GM18502 (cell line): Measurements from ENCODE around the gene JAG2.
A peak's percentile ranks its signal among the peaks of the same experiment; 100 is the strongest.

Experiments used
- ATAC-seq: cut with Tn5 transposase; IDR thresholded peaks from one replicate; pipeline ENCODE4 v1.9.1; 2021; ENCODE audit warnings: mild to moderate bottlenecking; ENCODE audit not compliant: unreplicated experiment, poor library complexity

Gene JAG2

DNA sequence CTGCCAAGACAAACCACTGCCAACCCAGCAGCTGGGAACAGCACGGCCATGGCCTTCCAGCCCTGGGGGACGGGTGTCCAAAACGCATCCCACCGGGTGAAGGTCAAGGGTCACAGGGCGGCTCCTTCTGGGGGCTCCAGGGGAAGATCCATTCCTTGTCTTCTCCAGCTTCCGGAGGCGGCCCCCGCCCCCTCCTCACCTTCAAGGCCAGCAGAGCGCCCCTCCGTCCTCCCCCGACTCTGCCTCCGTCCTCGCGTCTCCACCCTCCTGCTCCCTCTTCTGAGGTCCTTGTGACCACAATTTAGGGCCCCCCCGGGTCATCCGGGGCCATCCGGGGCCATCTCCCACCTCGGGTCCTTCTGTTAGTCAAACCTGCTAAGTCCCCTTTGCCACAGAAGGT is 16.4 kb upstream of the JAG2 start:
- ATAC-seq, result no peak

DNA sequence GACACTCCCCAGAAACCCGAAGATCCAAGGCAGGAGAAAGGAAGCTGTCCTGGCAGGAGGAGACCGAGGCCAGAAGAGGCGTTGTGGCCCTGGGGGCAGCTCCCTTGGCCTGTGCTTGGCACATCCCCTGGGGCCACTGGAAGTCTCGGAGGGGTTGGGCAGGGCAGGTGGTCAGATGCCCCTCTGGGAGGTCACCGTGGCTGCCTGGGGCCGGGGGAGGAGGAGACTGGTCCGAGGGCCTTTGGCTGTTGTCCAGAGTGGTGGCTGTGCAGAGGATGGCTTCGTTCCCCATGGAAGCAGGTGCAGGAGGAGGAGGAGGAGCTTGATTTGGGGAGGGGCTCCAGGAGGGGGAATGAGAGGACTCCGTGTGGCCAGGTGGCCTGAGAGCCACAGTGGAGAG is 15.9 kb upstream of the JAG2 start:
- ATAC-seq, result no peak

DNA sequence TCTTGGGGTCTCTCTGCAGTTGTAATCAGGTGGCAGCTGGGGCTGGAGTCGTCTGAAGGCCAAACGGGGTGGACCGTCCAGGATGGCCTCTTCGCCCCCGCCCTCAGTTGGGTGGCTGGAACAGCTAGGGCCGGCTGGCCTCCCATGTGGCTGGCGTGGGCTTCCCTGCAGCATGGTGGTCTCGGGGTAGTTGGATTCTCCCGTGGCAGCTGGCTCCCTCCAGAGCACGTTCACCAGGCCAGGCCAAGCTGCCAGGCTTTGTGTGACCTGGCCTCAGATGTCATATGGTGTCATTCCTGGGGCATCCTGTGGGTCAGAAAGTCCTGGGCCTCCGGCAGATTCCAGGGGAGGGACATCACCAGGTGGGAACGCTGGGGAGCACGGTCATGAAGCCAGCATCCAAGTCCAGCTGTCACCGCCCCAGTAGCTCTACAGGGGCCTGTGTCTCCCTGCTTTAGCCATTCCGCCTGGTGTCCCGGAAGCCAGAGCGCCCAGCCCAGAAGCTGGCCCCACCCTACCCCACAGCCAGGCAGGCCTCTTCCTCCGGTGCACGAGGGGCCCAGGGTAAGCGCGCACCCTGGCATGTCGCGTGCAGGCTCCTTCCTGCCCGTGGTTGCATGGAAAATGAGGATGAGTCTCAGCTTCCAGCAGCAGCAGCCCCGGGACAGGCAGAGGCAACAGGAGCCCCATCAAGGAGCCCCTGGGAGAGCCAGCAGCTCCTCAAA is 13.9 kb upstream of the JAG2 start:
- no peak for ATAC-seq

DNA sequence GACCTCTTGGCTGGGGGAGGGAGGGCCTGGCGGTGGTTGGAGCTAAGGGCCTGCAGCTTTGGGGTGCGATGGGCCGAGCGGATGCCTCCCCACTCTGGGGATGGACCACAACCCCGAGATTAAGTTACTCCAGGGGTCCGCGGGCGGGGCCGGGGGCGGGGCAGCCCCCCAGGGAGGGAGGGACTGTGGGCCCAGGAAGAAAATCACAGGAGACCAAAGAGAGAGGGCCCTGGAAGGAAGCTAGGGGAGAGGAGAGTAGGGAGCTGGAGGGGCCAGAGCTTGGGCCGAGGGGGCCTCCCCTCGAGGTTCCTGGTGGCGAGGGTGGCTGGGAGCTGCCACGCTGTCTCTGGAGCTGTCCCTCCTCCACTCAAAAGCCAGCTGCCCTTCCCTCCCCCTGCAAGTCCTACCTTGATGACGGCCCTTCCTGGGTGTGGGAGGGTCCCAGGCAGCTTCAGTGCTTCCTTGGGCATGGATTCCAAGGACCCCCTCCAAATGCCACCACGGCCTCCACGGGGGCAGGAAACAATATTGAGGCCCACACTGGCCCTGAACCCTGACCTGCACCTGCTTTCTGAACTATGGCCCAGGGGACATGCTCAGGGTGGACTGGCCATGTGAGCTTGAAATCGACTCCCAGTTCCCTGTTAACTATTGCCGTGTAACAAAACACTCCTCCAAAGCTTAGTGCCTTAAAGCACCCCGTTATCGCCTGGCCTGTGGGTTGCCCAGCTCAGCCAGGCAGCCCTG is 13.1 kb upstream of the JAG2 start:
- no peak for ATAC-seq

DNA sequence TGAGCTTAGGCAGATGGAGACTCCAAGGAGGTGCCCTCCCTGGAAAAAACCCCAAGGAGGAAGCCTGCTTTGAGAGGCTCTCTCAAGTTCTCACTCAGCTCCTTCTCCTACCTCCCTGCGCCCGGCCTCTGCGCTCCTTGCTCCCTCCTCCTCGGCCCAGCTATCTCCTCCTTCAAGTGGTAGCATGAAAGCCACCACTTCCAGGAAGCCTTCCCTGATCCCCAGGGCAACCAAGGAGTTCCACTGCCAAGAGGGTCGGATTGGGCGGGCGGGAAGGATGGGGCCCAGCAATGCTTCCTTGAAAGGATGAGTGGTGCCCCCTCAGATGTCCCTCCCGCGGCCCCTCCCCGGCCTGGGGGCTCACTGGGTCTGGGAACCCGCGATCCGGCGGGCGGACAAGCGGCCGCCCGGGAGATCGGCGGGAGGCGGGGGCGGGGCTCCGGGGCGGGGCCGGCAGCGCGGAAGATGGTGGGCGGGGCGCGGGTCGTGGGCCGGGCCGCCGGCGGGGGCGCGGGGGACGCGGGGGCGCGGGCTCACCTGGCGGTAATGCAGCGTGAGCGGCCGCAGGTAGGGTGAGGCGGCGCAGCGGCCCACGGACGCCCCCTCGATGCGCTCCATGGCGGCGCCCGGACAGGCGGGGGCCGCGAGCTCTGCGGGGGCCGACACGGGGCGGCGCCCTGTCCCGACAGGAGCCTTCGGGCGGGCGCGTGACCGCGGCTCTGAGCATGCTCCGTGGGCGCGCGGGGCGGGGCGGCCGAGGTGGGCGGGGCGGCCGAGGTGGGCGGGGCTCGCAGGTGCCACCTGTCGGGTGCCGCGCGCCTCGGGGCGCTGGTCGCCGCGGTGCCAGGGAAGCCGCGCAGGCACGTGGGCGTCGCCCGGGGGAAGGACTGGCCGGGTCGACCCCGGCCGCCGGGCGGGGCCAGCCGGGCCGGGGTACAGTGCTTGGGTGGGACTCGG is 12.3 kb upstream of the JAG2 start, which contains the start of gene NUDT14:
Gene NUDT14, minus strand, starts transcription at position 721 of the 957 bp plus-strand sequence. Its CDS starts 103 bp downstream, at position 618.
- ATAC-seq, result peak; percentile 73

DNA sequence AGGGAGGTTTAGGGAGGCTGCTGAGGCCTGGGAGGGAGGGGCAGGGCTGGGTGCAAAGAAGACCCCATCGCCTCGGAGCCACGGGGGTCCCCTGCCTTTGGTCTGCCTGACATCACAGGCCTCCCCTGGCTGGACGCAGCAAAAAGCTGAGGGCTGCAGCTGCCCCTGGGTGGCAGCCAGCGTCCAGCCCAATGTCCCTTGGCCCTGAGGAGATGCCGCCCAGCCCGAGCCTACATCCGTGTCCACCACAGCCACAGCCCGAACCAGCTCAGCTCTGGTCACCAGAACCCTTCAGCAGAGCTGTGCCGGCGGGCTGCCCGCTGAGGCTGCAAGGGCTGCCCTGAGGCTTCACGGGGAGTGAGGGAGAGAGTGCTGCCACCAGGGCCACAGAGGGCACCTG is 10.6 kb upstream of the JAG2 start:
- no peak for ATAC-seq

DNA sequence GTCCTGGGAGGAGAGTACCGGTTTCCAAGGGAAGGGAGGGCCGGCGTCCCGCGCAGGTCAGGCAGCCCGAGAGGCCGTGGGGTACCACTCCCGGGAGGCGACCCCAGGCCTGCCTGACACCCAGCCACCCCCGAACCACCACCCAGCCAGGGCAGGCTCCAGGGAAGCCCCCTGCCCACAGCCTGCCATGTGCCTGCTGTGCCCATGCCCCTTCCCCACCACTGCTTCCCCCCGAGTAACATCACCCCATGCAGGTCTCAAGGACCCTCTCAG is 10.2 kb upstream of the JAG2 start:
- ATAC-seq, result no peak

DNA sequence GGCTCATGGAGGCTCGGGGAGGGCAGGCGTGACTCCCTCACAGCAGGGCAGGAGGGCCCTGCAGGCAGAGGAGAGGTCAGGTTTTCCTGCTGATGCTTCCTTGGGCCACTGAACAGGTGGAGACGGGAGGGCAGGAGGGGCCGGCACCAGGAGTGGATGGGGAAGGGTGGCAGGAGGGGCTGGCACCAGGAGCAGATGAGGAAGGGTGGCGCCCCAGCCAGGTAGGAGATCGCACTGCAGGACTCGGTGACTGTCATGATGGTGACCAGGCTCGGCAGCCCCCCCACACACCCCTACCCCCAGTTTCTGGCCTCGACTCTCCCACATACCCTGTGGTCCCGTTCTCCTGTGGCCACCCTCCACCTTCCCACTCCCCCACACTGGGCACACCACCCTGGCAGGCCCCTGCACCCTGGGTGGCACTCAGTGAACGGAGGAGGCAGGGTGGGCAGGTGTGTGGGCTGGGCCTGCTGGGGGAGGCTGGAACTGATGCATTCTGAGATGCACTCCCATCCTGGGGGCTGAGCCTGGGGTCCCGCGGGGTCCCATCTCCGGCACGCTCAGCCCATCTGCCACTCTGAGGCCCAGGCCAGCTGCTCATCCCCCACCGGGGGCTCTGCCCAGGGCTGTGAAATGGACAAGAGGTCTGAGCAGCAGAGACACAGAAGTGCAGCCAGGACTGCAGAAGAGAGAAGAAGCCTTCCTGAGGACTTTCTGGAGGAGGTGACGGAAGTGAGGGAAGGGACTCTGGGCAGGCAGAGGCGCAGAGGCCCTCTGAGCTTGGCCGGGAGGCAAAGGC is 9.7 kb upstream of the JAG2 start:
- no peak for ATAC-seq

DNA sequence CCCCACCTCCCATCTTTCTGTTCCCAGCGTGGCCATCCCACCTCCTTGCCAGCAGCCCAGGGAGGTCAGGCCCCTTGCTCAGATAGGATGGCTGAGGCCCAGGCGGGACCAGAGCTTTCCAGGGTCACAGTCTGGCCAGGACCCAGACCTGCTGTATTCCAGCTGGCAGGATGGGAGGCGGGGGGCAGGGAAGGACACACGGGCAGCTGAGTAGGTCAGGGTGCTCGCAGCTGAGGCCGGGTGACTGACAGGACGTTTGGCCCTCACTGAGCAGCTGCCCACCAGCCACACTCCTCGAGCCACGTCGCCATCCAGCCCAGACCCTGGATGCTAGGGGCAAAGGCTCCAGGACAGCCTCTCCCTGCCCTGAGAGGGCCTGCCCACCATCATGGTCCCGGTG is 8.5 kb upstream of the JAG2 start:
- ATAC-seq, result no peak

DNA sequence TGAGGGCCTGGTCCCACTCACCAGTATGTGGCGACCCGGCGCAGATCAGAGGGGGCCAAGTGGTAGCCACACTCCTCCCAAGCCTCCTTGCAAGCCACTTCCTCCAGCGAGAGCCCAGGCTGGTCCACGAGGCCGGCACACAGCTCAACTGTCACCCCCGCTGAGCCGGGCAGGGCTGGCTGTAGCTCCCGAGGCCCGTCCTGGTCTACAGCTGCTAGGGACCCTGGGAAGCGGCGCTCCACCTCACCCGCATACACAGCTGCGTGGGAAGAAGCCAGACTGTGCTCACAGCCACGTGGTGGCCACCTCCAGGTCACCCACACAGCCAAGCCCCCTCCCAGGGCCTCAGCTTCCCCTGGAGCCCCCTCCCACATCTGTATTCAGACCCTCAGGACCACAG is 7.9 kb upstream of the JAG2 start:
- no peak for ATAC-seq

DNA sequence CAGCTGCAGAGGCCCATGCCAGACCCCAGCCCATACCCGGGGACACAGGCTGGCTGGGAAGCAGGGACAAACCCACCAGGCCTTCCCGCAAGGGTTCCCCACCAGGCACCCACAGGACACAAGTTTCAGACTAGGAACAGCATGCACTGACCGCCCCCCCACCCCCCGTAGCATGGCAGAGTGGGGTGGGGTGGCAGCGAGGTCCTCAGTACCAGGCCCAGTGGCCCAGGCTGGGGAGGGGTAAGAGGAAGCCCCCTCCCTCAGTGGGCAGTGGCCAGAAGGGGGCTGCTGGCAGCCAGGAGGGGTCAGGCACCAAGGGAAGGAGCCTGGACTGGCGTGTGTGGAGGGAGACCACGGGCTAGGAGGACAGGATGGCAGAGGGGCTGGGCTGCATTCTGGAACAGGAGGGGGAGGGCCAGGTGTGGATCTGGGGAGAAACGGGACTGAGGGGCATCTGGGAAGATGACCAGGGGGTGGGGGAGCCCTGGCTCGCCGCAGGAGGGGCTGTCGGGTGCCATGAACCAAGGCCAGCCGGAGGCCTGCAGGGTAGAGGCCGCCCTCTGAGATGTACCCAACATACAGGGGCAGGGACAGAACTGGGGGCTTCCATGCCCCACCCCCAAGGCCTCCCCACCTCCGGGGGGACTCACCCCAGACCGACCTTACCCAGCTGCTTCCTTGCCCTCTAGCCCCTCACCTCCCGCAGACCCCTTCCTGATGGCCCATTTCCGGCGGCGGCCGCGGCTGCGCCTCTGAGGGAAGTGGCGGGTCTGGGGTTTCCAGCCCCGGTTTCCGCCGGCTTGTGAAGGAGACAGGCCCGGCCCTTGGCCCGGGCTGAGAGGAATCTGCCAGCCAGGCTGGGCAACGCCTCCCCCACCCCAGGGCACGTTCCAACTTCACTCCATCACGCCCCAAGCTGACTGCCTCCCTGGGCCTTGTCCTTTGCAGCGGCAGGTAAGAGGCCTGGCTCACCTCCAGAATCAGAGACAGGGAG is 5.6 kb upstream of the JAG2 start:
- no peak for ATAC-seq

DNA sequence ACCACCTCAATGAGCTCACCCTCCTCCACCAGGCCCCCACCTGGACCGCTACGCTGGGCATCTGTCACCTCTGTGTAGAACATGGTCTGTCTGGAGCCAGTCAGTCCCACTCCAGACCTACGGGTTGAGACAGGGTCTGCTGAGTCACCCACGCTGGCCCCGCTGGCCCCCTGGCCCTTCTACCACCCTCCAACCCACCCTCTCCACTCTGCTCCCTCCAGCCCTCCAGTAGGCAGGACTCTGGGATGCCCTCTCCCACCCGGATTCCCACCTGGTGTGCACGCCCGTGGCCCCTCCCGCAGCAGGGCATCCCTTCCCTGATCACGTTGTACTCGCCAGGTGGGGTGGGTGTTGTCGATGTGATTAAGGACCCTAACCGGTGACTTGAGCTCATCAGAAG is 4.6 kb upstream of the JAG2 start:
- ATAC-seq, result no peak

DNA sequence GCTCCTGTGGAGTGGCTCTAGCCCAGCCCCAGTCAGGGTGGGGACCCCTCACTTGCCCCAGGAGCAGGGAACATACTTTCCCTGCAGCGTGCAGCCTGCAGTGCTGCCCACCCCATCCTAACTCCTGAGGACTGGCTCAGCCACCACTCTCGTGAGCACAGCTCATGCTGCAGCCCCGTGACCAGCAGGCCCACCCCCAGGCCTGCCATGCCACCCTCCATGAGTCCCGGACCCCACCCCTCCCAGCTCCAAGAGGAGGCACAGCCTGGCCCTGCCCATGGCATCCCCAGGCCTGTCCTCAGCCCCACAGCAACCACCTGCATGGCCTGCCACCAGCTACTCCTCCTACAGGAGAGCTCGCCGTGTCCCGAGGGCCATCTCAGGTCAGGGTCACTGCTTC is 3.9 kb upstream of the JAG2 start:
- no peak for ATAC-seq

DNA sequence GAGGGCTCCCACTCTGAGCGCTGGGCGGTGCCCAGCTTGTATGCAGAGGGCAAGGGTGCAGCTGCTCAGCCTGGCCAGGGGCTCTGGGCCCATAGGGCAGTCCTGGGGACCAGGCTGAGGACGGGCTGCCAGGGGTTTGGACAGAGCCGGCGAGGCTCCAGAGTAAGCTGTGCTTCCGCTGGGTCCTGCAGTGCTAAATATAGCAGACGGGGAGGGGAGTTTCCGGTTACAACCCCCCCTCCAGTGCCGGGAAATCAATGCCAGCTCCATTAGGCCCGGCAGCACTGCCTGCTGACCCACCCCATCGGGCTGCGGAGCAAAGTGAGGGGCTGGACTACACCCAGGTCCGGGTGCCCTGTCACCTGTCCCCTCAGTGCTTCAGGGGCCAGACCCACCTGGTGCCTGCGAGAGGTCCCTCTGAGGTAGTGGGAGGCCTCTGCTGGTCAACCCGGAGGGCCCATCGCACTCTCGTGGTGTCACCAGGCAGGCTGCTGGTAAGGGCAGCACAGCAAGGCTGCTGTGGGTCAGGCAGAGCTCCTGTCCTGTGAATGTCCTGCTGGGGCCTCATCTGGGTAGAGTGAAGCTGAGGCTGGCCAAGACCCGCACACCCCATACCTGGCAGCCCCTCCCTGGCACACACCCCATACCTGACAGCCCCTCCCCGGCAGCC is 2.6 kb upstream of the JAG2 start:
- no peak for ATAC-seq

DNA sequence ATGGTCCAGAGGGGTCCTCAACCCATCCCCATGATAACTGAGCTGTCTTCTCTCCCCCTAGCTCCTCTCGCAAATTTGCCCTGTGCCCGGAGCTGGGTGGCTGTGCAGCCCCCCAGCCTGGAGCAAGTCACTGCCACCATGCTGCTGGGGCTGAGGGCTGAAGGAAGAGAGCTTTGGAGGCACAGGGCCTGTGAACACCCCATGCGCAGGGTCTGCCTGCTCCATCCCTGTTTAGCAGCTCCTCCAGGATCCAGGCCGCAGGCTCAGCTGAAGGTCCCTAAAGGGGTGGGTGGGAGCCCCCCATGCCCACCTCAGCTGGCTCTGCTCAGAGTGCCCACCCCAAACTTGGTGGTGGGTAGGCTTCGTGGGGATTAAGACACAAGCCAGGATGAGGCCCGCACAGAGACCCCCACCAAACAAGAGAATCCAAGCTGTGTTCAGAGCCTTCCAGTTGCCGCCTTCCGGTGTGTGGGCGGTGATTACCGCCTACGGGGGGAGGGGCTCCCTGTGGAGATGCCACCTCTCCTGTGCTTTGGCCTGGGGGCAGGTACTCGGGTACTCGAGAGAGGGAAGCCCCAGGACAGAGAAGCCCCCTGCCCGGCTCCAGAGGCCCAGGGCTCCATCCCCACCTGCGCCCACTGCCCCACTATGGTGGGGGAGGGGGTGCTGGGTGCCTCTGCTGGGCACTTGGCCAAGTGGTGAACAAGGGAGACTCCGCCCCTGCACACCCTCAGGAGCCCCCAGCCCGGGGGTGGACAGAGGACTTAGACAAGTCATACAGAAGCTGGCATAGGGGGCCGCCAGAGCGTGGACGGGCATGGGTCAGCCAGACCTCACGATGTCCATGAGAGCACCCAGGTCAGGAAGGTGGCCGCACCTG is 1.4 kb upstream of the JAG2 start:
- ATAC-seq, result no peak

DNA sequence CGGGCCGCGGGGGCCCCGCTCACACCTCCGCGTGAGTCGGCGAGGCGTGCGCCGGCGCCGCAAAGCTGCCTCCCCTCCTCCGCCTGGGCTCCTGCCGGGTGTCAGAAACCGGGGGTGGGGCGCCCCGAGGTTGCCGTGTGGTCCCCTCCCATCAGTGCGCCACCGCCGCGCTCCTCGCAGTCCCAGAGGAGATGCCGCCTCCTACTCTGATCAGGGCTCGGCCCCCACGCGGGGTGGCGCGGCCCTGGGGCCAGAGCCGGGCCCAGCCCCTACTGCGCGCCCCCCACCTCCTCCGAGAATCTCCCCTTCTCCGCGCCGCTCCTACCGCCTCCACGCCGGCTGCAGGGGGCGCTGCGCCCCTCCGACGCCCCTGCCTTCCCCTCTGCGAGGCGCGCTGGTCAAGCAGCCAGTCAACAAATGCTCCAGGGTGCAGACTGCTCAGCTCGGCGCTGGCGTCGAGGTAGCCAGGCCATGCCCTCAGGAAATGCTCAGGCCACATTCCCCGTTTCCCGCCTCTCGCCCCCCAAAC is 467 bp upstream of the JAG2 start:
- ATAC-seq, result no peak

DNA sequence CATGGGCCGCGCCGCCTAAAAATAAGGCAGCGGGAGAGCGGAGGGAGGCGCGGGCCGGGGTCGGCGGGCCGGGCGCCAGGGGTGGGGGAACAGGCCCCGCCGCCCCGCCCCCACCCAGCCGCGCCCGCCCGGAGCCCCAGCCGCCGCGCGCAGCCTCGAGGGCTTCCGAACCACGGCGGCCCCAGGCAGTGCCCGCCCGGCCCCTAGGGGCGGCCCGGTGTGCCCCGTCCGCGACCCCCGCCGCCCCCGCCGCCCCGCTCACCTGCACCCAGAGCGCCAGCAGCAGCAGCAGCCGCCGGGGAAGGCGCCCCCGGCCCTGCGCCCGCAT is 519 bp downstream of the JAG2 start:
- no peak for ATAC-seq
